Measurements from ENCODE around the gene ZNF384.

ZNF384 gene

DNA sequence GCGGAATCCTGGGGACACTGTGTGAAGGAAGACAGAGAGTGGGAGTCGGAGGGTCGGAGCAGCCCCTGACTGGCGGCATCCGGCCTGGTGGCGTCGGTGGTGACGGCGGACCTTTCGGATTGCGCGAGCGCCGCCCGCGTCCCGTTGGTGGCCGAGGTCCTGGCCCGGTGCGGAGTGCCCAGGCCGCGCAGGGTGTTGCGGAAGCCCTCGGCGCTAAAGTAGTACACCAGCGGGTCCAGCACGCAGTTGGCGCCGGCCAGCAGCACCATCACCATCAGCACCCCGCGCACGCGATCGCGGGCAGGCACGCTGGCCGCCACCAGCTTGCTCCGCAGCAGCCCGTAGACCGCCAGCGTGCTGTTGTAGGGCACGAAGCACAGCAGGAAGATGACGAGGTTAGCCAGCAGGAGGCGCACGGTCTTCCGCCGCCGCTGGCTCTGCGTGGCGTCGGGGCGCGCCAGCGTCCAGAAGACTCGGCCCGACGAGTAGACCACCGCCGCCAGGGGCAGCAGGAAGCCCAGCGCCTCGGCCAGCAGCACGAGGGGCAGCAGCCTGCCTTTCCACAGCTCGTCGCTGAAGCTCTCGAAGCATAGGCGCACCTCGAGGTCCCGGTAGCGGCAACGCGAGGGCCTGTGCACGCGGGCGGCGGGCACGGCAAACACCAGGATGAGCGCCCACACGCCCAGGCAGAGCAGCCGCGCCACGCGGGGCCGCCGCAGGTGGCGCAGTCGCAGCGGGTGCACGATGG is 68.9 kb downstream of the ZNF384 start:
- DNase-seq (ENCODE audit: low read depth) = peak; percentile 71
- H3K4me3 ChIP-seq (replicated peaks; ENCODE audit: low read depth, low read length) = no peak overlapping the region
- TF ChIP-seq, protein P1, sequence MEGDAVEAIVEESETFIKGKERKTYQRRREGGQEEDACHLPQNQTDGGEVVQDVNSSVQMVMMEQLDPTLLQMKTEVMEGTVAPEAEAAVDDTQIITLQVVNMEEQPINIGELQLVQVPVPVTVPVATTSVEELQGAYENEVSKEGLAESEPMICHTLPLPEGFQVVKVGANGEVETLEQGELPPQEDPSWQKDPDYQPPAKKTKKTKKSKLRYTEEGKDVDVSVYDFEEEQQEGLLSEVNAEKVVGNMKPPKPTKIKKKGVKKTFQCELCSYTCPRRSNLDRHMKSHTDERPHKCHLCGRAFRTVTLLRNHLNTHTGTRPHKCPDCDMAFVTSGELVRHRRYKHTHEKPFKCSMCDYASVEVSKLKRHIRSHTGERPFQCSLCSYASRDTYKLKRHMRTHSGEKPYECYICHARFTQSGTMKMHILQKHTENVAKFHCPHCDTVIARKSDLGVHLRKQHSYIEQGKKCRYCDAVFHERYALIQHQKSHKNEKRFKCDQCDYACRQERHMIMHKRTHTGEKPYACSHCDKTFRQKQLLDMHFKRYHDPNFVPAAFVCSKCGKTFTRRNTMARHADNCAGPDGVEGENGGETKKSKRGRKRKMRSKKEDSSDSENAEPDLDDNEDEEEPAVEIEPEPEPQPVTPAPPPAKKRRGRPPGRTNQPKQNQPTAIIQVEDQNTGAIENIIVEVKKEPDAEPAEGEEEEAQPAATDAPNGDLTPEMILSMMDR (IDR thresholded peaks at IDR 0.05; ENCODE audit: low read length, missing control alignments) = peak; percentile 43

DNA sequence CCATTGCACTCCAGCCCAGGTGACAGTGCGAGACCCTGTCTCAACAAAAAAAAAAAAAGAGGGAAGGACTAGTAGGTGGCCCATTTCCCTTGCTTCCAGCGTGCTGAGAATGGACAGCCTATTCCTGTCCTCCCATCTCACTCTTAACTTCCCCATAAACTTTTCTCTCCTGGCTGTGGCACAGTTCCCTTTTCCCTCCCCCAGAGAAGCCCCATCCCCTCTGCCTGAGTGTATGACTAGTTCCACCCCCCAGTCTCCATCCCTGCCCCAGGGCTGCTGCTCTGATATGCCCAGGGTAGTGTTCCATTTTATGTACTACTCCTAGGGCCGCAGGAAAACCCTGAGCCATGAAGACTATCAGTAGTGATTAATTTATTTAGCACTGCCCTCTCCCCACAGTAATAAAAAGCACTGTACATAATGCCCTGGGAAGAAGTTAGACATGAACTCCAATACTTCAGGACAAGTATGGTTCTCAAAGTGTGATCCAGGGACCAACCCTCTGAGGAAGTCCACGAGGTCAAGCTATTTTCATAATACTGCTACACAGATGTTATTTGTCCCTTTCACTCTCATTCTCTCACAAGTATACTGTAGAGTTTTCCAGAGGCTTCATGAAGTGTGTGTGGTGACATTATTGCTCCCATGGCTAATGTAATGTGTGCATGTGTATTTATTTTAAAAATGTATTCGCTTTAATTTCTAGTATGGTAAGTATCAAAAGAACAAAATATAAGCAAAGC is 70.5 kb downstream of the ZNF384 start:
- TF ChIP-seq, protein P1 (IDR thresholded peaks at IDR 0.05; ENCODE audit: low read length, missing control alignments) = no peak
- no peak overlapping the region for H3K4me3 ChIP-seq (replicated peaks; ENCODE audit: low read depth, low read length)
- DNase-seq (ENCODE audit: low read depth) = no peak

All from fibroblast of pulmonary artery (primary cell).